Fibroblast of lung (primary cell): ENCODE measurements around the gene LDHAL6A. TPM values are rescaled to one million over a fixed set of nuclear protein-coding genes. Genes with fewer than 3 reads are reported as not detected.

Source experiments
- DNase-seq, 2 donors: peaks; one replicate each; pipeline versions ENCODE4 v3.0.0 to v3.0.0-alpha.2; 2010; ENCODE audit warnings: low read depth in 2 of 2
- H2AFZ ChIP-seq: 2 replicates; pipeline ENCODE4 v1.5.1; 2012; ENCODE audit warnings: low read length, control low read depth, inconsistent platforms
- H3K27ac ChIP-seq: 2 replicates; pipeline ENCODE4 v1.5.1; 2011; ENCODE audit warnings: low read length, control low read depth; ENCODE audit not compliant: insufficient read depth
- H3K27me3 ChIP-seq: 2 replicates; pipeline ENCODE4 v1.5.1; 2011; ENCODE audit warnings: mild to moderate bottlenecking, low read length; ENCODE audit not compliant: control insufficient read depth, insufficient read depth
- H3K36me3 ChIP-seq: 2 replicates; pipeline ENCODE4 v1.5.1; 2011; ENCODE audit warnings: low read length; ENCODE audit not compliant: control insufficient read depth, insufficient read depth
- H3K4me1 ChIP-seq: 2 replicates; pipeline ENCODE4 v1.5.1; 2011; ENCODE audit warnings: low read length; ENCODE audit not compliant: control insufficient read depth, insufficient read depth; ENCODE audit errors: extremely low read depth
- H3K4me2 ChIP-seq: 2 replicates; pipeline ENCODE4 v1.5.1; 2011; ENCODE audit warnings: low read length, control low read depth; ENCODE audit not compliant: insufficient read depth; ENCODE audit errors: extremely low read depth
- H3K4me3 ChIP-seq, 4 experiments: fragments of 200-600 bp in 1 of 4; sonication (generic) in 1 of 4; replicated peaks in 1 of 4; 2 replicates each; pipeline ENCODE4 v1.5.1; 2011 to 2016; ENCODE audit warnings: low read length in 4 of 4, low read depth in 3 of 4, mild to moderate bottlenecking in 3 of 4, control low read depth in 2 of 4, inconsistent platforms in 1 of 4, mixed read lengths in 1 of 4; ENCODE audit not compliant: insufficient read depth in 1 of 4; ENCODE audit errors: control extremely low read depth in 1 of 4
- H3K79me2 ChIP-seq: 2 replicates; pipeline ENCODE4 v1.5.1; 2012; ENCODE audit warnings: mild to moderate bottlenecking, low read length, inconsistent platforms; ENCODE audit not compliant: control insufficient read depth, insufficient read depth
- H3K9ac ChIP-seq: 2 replicates; pipeline ENCODE4 v1.5.1; 2011; ENCODE audit warnings: mild to moderate bottlenecking, low read length, control low read depth; ENCODE audit not compliant: insufficient read depth
- H3K9me3 ChIP-seq: 2 replicates; pipeline ENCODE4 v1.5.1; 2012; ENCODE audit warnings: low read depth, low read length; ENCODE audit not compliant: control insufficient read depth, insufficient read depth
- H4K20me1 ChIP-seq: 2 replicates; pipeline ENCODE4 v1.5.1; 2011; ENCODE audit warnings: low read length; ENCODE audit not compliant: control insufficient read depth, insufficient read depth; ENCODE audit errors: extremely low read depth
- EZH2 ChIP-seq: IDR thresholded peaks from 2 replicates; pipeline ENCODE4 v1.5.1; 2012; ENCODE audit warnings: low read length, control low read depth, mild to moderate bottlenecking; ENCODE audit errors: missing control alignments
- polyA plus RNA-seq, 2 donors: library from polyadenylated mRNA; depleted of rRNA in 1 of 2; stranded (reverse) in 1 of 2; unstranded in 1 of 2; fragments of >200 nt; gene quantifications; 2 replicates each; pipeline ENCODE4 v1.2.1, GENCODE V29; 2011 to 2012; ENCODE audit warnings: missing spikeins in 1 of 2
- total RNA-seq: library from RNA; depleted of rRNA; stranded (reverse); fragments of >200 nt; gene quantifications from 2 replicates; pipeline ENCODE4 v1.2.1, GENCODE V29; 2014
- TF ChIP-seq, protein P1 (sequence below), 2 donors: IDR thresholded peaks in 1 of 2; conservative IDR thresholded peaks in 1 of 2; 1 replicate in 1 of 2; 2 replicates in 1 of 2; pipeline ENCODE4 v1.5.1; 2011 to 2012; ENCODE audit warnings: low read length in 2 of 2, control low read depth in 1 of 2, inconsistent platforms in 1 of 2, low read depth in 1 of 2, mild to moderate bottlenecking in 1 of 2

LDHAL6A gene
- total and polyA plus RNA-seq, 2 donors (not counting 1 experiment from before 2014, with no cell fraction given) = not detected

GRCh38 chr11:18471995-18472394 lies 16.3 kb downstream of the LDHAL6A start:
- Histone ChIP-seq H3K4me1 (no peaks in the 10 kb centered on the region), H3K36me3 (no peaks in the 10 kb centered on the region), H3K9ac (no peak overlapping the region), H3K27ac (no peak overlapping the region), H2AFZ (no peak overlapping the region), H3K9me3 (no peaks in the 10 kb centered on the region), H4K20me1 (no peaks in the 10 kb centered on the region), H3K4me3 (no peak overlapping the region), H3K4me2 (no peak overlapping the region), H3K27me3 (no peaks in the 10 kb centered on the region), H3K79me2 (no peaks in the 10 kb centered on the region)
- no peak for TF ChIP-seq EZH2
- TF ChIP-seq, protein P1, sequence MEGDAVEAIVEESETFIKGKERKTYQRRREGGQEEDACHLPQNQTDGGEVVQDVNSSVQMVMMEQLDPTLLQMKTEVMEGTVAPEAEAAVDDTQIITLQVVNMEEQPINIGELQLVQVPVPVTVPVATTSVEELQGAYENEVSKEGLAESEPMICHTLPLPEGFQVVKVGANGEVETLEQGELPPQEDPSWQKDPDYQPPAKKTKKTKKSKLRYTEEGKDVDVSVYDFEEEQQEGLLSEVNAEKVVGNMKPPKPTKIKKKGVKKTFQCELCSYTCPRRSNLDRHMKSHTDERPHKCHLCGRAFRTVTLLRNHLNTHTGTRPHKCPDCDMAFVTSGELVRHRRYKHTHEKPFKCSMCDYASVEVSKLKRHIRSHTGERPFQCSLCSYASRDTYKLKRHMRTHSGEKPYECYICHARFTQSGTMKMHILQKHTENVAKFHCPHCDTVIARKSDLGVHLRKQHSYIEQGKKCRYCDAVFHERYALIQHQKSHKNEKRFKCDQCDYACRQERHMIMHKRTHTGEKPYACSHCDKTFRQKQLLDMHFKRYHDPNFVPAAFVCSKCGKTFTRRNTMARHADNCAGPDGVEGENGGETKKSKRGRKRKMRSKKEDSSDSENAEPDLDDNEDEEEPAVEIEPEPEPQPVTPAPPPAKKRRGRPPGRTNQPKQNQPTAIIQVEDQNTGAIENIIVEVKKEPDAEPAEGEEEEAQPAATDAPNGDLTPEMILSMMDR (conservative IDR thresholded peaks at IDR 0.05 in 1 of 2, IDR thresholded peaks at IDR 0.05 in 1 of 2; ENCODE audit: low read depth in 1 of 2, low read length in 2 of 2) = no peak
- DNase-seq = no peak

DNA sequence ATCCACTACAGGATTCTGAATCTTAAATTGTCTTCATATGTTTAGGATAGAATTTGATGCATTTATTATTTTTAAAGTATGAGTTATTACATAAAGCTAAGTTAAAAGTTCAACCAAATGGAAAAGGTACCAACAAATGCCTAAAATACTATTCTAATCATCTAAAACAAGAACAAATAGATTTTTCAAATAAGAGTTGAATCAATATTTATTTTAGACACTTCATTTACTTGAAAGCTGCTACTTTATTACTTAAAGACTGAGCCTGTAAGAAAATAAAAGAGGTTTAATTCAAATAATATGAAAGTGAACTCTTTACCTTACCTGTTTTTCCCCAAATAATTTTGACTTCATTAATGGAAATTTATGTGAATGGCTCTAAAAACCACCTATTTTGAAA lies 16.9 kb downstream of the LDHAL6A start:
- DNase-seq = no peak

DNA sequence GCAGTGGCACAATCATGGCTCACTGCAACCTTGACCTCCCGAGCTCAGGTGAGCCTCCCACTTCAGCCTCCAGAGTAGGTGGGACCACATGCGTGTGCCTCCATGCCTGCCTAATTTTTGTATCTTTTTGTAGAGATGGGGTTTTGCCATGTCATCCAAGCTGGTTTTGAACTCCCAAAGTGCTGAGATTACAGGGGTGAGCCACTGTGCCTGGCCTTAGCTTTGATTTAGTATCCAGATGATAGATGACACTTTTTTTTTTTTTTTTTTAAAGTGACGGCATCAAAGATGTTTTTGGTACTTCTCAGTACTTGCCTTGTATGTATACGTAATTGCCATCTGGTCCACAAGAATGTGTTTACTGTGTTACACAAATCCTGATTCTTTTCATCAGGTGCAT lies 23.4 kb downstream of the LDHAL6A start:
- Histone ChIP-seq H3K4me3 (no peak overlapping the region), H3K27ac (no peak overlapping the region), H3K27me3 (no peaks in the 10 kb centered on the region), H3K79me2 (no peaks in the 10 kb centered on the region), H3K9ac (no peak overlapping the region), H3K9me3 (no peaks in the 10 kb centered on the region), H2AFZ (no peak overlapping the region), H3K4me2 (no peak overlapping the region), H4K20me1 (no peaks in the 10 kb centered on the region), H3K4me1 (no peaks in the 10 kb centered on the region), H3K36me3 (peaks cover 15% of the 10 kb centered on the region)
- no peak for DNase-seq
- TF ChIP-seq, protein P1 (conservative IDR thresholded peaks at IDR 0.05 in 1 of 2, IDR thresholded peaks at IDR 0.05 in 1 of 2; ENCODE audit: low read depth in 1 of 2, low read length in 2 of 2) = no peak
- no peak for TF ChIP-seq EZH2

More for the DNA sequence above, 16.9 kb downstream of the LDHAL6A start:
- H3K79me2 ChIP-seq = no peaks in the 10 kb centered on the region
- no peak overlapping the region for H3K27ac ChIP-seq
- H4K20me1 ChIP-seq = no peaks in the 10 kb centered on the region
- no peak overlapping the region for H3K4me3 ChIP-seq
- H3K9me3 ChIP-seq = no peaks in the 10 kb centered on the region
- no peak overlapping the region for H2AFZ ChIP-seq
- TF ChIP-seq, protein P1 (conservative IDR thresholded peaks at IDR 0.05 in 1 of 2, IDR thresholded peaks at IDR 0.05 in 1 of 2; ENCODE audit: low read depth in 1 of 2, low read length in 2 of 2) = no peak
- no peak for TF ChIP-seq EZH2
- H3K36me3 ChIP-seq = no peaks in the 10 kb centered on the region
- no peak overlapping the region for H3K4me2 ChIP-seq
- H3K27me3 ChIP-seq = no peaks in the 10 kb centered on the region
- no peaks in the 10 kb centered on the region for H3K4me1 ChIP-seq
- no peak overlapping the region for H3K9ac ChIP-seq
